ENCODE data around the gene AMZ2.

AMZ2 gene

GRCh38 chr17:68295086-68295485, 47.2 kb downstream of the AMZ2 start:
- ATAC-seq (replicated peaks) (no peak), DNase-seq (no peak)
- peaks cover 0 to 4% of the 10 kb centered on the region in 2 donors for H3K27me3 Mint-ChIP-seq
- H3K9me3 Mint-ChIP-seq = no peaks in the 10 kb centered on the region
- peaks cover 14 to 20% of the 10 kb centered on the region in 2 donors for H3K4me1 Mint-ChIP-seq
- H3K36me3 Mint-ChIP-seq = peaks cover 2 to 3% of the 10 kb centered on the region in 2 donors
- H3K4me3 Mint-ChIP-seq = no peak overlapping the region
- H3K27ac Mint-ChIP-seq = no peak overlapping the region

- DNase-seq (no peak), ATAC-seq (replicated peaks) (no peak)
- Mint-ChIP-seq H3K27me3 (peaks cover 0 to 4% of the 10 kb centered on the region in 2 donors), H3K4me3 (no peak overlapping the region), H3K9me3 (no peaks in the 10 kb centered on the region), H3K36me3 (peaks cover 0 to 3% of the 10 kb centered on the region in 2 donors), H3K4me1 (peaks cover 12% of the 10 kb centered on the region in 2 donors), H3K27ac (no peak overlapping the region)
These were observed 48.7 kb downstream of the AMZ2 start for GRCh38 chr17:68296217-68297191.

DNA sequence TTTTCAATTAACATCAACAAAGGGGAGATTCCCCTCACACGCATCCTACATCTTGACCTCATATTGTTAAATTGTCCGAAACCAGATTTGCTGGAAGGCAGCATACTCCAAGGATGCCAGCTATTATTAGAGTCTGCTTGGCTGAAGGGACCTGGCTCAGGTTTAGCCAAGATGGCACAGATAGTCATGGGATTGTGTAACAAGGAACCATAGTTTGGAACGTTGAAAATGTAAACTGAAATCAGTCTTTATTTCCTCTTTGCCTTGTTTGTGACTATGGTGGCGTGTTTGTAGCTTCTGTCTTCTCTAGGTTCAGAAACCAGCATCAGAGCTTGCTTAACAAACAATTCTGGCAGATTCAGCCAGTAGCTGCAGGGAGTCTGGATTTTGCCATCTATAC, 49.4 kb downstream of the AMZ2 start:
- no peak overlapping the region for H3K4me3 Mint-ChIP-seq
- peaks cover 12% of the 10 kb centered on the region in 2 donors for H3K4me1 Mint-ChIP-seq
- H3K9me3 Mint-ChIP-seq = no peaks in the 10 kb centered on the region
- DNase-seq (no peak), ATAC-seq (replicated peaks) (no peak)
- H3K27ac Mint-ChIP-seq = no peak overlapping the region
- peaks cover 0 to 4% of the 10 kb centered on the region in 2 donors for H3K27me3 Mint-ChIP-seq
- H3K36me3 Mint-ChIP-seq = peaks cover 0 to 3% of the 10 kb centered on the region in 2 donors

- peaks cover 0 to 3% of the 10 kb centered on the region in 2 donors for H3K36me3 Mint-ChIP-seq
- H3K27me3 Mint-ChIP-seq = peaks cover 0 to 4% of the 10 kb centered on the region in 2 donors
- no peak for DNase-seq
- no peak overlapping the region for H3K4me3 Mint-ChIP-seq
- no peak for ATAC-seq (replicated peaks)
- H3K27ac Mint-ChIP-seq = no peak overlapping the region
- no peaks in the 10 kb centered on the region for H3K9me3 Mint-ChIP-seq
- peaks cover 5 to 7% of the 10 kb centered on the region in 2 donors for H3K4me1 Mint-ChIP-seq
These were observed 50.8 kb downstream of the AMZ2 start for GRCh38 chr17:68298601-68299000.

DNA sequence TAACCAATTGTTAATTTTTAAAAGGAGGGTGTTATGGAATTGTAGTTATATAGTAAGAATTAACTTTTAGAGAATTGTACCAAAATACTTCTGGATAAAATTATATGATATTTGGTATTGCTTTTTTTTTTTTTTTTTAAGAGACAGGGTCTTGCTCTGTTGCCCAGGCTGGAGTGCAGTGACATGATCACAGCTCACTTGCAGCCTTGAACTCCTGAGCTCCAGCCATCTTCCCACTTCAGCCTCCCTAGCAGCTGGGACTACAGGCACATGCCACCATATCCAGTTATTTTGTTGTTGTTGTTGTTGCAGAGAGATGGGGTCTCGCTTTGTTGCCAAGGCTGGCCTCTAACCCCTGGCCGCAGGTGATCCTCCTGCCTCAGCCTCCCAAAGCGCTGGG, 52.0 kb downstream of the AMZ2 start:
- Mint-ChIP-seq H3K4me1 (peaks cover 5 to 7% of the 10 kb centered on the region in 2 donors), H3K27me3 (peaks cover 0 to 4% of the 10 kb centered on the region in 2 donors), H3K9me3 (no peaks in the 10 kb centered on the region), H3K27ac (no peak overlapping the region), H3K36me3 (peaks cover 0 to 3% of the 10 kb centered on the region in 2 donors), H3K4me3 (no peak overlapping the region)
- DNase-seq (no peak), ATAC-seq (replicated peaks) (no peak)

DNA sequence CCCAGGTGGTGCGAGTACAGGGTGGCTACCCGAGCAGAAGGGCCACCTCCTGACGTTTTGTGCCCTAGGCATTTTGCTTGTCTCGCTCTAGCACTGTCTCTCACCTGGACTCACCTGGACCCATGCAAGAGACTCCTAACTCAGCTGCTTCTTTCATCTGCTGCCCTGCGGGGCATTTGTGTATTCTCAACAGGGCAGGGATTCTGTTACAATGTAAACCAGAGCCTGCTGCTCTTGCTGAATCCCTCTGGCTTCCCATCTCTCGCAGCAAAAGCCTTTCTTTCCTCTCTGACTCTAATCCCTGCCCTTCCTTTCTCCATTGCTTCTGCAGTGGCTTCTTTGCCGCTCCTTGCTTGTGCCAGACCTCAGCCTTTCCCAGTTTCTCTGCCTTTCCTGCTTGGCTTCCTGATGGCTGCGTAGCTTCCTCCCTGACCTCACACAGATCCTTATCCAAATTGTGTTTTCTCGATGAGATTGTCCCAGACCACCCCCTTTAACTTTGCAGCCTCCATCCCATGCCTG, 53.7 kb downstream of the AMZ2 start:
- Mint-ChIP-seq H3K27ac (no peak overlapping the region), H3K4me1 (peaks cover 3 to 5% of the 10 kb centered on the region in 2 donors), H3K36me3 (peaks cover 0 to 2% of the 10 kb centered on the region in 2 donors), H3K27me3 (peaks cover 0 to 3% of the 10 kb centered on the region in 2 donors), H3K9me3 (no peaks in the 10 kb centered on the region), H3K4me3 (no peak overlapping the region)
- no peak for ATAC-seq (replicated peaks)
- DNase-seq = no peak

DNA sequence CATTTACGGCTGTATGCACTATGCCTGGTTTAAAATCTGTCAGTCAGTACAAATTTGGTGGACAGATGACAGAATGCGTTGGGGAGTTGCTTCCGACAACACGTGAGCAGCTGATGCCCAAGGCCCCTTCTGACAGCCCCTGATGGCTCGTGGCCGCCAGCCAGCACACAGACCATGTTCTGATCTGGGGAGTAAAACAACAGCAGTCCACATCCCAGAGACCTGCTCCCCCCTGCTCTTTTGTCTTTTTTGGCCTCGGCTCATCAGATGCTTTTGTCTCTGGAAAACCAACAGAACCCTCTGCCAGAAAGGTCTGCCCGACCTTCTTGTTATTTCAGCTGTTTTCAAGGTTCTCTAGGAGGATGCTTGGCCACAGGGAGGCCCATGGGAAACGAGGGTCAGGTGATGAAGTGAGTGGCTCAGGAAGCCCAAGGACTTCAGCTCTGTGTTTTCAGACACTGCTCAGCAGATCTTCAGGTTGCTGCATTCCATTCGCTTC, 54.3 kb downstream of the AMZ2 start:
- DNase-seq (no peak), ATAC-seq (replicated peaks) (no peak)
- H3K36me3 Mint-ChIP-seq = peaks cover 3% of the 10 kb centered on the region in 2 donors
- H3K27me3 Mint-ChIP-seq = no peaks in the 10 kb centered on the region
- no peaks in the 10 kb centered on the region for H3K9me3 Mint-ChIP-seq
- H3K4me3 Mint-ChIP-seq = no peak overlapping the region
- H3K27ac Mint-ChIP-seq = no peak overlapping the region
- peaks cover 0 to 5% of the 10 kb centered on the region in 2 donors for H3K4me1 Mint-ChIP-seq

DNA sequence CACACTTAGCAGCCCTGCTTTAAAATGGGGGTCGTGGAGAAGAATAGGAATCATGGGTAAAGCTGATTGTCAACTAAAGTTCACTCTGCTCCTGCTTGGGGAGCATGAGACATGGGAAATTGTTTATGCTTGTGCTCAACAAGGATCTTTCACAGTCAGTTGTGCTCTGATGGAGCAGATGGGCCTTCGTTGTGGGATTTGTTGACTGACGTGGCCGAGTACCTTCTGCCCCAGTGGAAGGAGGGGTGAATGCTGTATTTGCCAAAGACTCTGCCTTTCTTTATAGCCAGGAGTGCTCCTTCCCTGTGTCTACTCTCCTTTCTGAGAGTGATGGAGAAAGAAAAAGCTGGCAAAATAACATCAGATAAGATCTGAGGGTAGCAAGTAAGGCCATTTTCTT, 54.8 kb downstream of the AMZ2 start:
- ATAC-seq (replicated peaks) = no peak
- H3K4me1 Mint-ChIP-seq = peaks cover 0 to 5% of the 10 kb centered on the region in 2 donors
- H3K4me3 Mint-ChIP-seq = no peak overlapping the region
- no peaks in the 10 kb centered on the region for H3K9me3 Mint-ChIP-seq
- no peak for DNase-seq
- H3K27me3 Mint-ChIP-seq = no peaks in the 10 kb centered on the region
- H3K27ac Mint-ChIP-seq = no peak overlapping the region
- peaks cover 3 to 9% of the 10 kb centered on the region in 2 donors for H3K36me3 Mint-ChIP-seq

GRCh38 chr17:68304706-68305105, 56.9 kb downstream of the AMZ2 start:
- Mint-ChIP-seq H3K36me3 (peaks cover 6 to 17% of the 10 kb centered on the region in 2 donors), H3K27ac (no peak overlapping the region), H3K27me3 (no peaks in the 10 kb centered on the region), H3K4me3 (no peak overlapping the region), H3K9me3 (no peaks in the 10 kb centered on the region), H3K4me1 (peaks cover 0 to 5% of the 10 kb centered on the region in 2 donors)
- DNase-seq = no peak
- no peak for ATAC-seq (replicated peaks)

GRCh38 chr17:68305142-68305541, 57.3 kb downstream of the AMZ2 start:
- H3K36me3 Mint-ChIP-seq = peaks cover 6 to 17% of the 10 kb centered on the region in 2 donors
- H3K4me1 Mint-ChIP-seq = peaks cover 2 to 8% of the 10 kb centered on the region in 2 donors
- DNase-seq (no peak), ATAC-seq (replicated peaks) (no peak)
- H3K4me3 Mint-ChIP-seq = no peak overlapping the region
- H3K27ac Mint-ChIP-seq = no peak overlapping the region
- H3K27me3 Mint-ChIP-seq = no peaks in the 10 kb centered on the region
- no peaks in the 10 kb centered on the region for H3K9me3 Mint-ChIP-seq

Measured in stimulated activated naive B cell treated with anti-CD40 and anti-IgM and Interleukin-4, amounts not matched to agents 10 μg/mL and 1 μg/mL and 100 μg/mL, for 72 hours (primary cell).